ENCODE data around the gene TRUB2.

The TRUB2 gene

GRCh38 chr9:128265348-128265847, 56.8 kb downstream of the TRUB2 start:
- DNase-seq = no peak

- no peak for DNase-seq
These were observed 59.6 kb downstream of the TRUB2 start for GRCh38 chr9:128262687-128263086.

- DNase-seq = no peak
These were observed 61.9 kb downstream of the TRUB2 start for GRCh38 chr9:128260340-128260739.

GRCh38 chr9:128259156-128259555, 63.1 kb downstream of the TRUB2 start:
- no peak for DNase-seq

GRCh38 chr9:128258326-128258725, 63.9 kb downstream of the TRUB2 start:
- no peak for DNase-seq

- DNase-seq = no peak
These were observed 64.3 kb downstream of the TRUB2 start for GRCh38 chr9:128257907-128258306.

- DNase-seq = no peak
These were observed 65.0 kb downstream of the TRUB2 start for GRCh38 chr9:128257086-128257825.
